Stomach (tissue), 9 donors: ENCODE results near the gene SLC38A1. TPM values are rescaled to one million over a fixed set of nuclear protein-coding genes. Genes with fewer than 3 reads are reported as not detected.
A peak's percentile ranks its signal among the peaks of the same experiment; 100 is the strongest.

ENCODE experiments used
- DNase-seq, 2 donors: peaks; one replicate each; pipeline versions ENCODE4 v3.0.0 to v3.0.0-alpha.2; 2013 to 2019
- H3K27ac ChIP-seq, 5 donors: fragments of 200-600 bp in 4 of 5; sonication (generic) in 4 of 5; one replicate each; pipeline ENCODE4 v1.5.1; 2013 to 2019; ENCODE audit warnings: mild to moderate bottlenecking in 1 of 5, moderate library complexity in 1 of 5
- H3K27me3 ChIP-seq, 3 donors: fragments of 200-600 bp; sonication (generic); one replicate each; pipeline ENCODE4 v1.5.1; 2017 to 2019; ENCODE audit warnings: mixed run types in 1 of 3
- H3K36me3 ChIP-seq, 4 donors: fragments of 200-600 bp; sonication (generic); 1 replicate in 3 of 4; 2 replicates in 1 of 4; pipeline ENCODE4 v1.5.1; 2016 to 2019
- H3K4me1 ChIP-seq, 4 donors: fragments of 200-600 bp; sonication (generic); one replicate each; pipeline ENCODE4 v1.5.1; 2016 to 2019
- H3K4me3 ChIP-seq, 4 donors: fragments of 200-600 bp; sonication (generic) in 3 of 4; one replicate each; pipeline ENCODE4 v1.5.1; 2016 to 2019; ENCODE audit warnings: mild to moderate bottlenecking in 1 of 4
- H3K9me3 ChIP-seq, 4 donors: fragments of 200-600 bp; sonication (generic); one replicate each; pipeline ENCODE4 v1.5.1; 2016 to 2019
- EP300 ChIP-seq: sonication (generic); formaldehyde crosslinking; IDR thresholded peaks from one replicate; pipeline ENCODE4 v1.6.1; 2017; ENCODE audit warnings: antibody characterized with exemption
- POLR2A ChIP-seq, 4 donors: fragments of 450-650 bp; IDR thresholded peaks; one replicate each; pipeline ENCODE4 v1.6.1; 2016; ENCODE audit warnings: antibody characterized with exemption in 4 of 4, control low read depth in 2 of 4, mild to moderate bottlenecking in 1 of 4, moderate library complexity in 1 of 4
- POLR2AphosphoS5 ChIP-seq, 3 donors: sonication (generic); formaldehyde crosslinking; IDR thresholded peaks; one replicate each; pipeline ENCODE4 v1.6.1; 2016; ENCODE audit warnings: antibody characterized with exemption in 3 of 3
- WGBS, 5 donors: extraction: QIAGEN DNeasy Blood & Tissue Kit in 3 of 5; methylation state at CpG; one replicate each; pipeline versions ENCODE4 v1.1.5 to v1.1.7; 2013 to 2018; 5-methylcytosine and 5-hydroxymethylcytosine counted together
- intact Hi-C: fragments of 100-400 bp; cut with DNase I; formaldehyde crosslinking; loops from one replicate; pipeline ENCODE4 v1.15.1; 2023; ENCODE audit warnings: low total_unique reads
- polyA plus RNA-seq, 3 donors: library from polyadenylated mRNA; stranded (reverse); fragments of 200-250 nt; gene quantifications; one replicate each; pipeline ENCODE4 v1.2.3, GENCODE V29; 2013
- total RNA-seq, 5 donors: library from RNA; depleted of rRNA; stranded (reverse); fragments of >200 nt; gene quantifications; one replicate each; pipeline versions ENCODE4 v1.1.0 to v1.2.3, GENCODE V29; 2014 to 2016
- TF ChIP-seq, protein P1 (sequence below), 7 experiments: fragments of 450-650 bp in 4 of 7; fragments of 200-600 bp in 3 of 7; sonication (generic) in 3 of 7; IDR thresholded peaks; one replicate each; pipeline ENCODE4 v1.5.1; 2016 to 2019; ENCODE audit warnings: antibody characterized with exemption in 7 of 7, control low read depth in 2 of 7, mild to moderate bottlenecking in 1 of 7
- donor health status: healthy with polysubstance abuse.
- donor health status: Bipolar disorder and iron deficiency.
- donor health status: healthy.

Gene SLC38A1
- total and polyA plus RNA-seq, 8 donors = 3.2 to 164 (median 51.6) TPM

DNA sequence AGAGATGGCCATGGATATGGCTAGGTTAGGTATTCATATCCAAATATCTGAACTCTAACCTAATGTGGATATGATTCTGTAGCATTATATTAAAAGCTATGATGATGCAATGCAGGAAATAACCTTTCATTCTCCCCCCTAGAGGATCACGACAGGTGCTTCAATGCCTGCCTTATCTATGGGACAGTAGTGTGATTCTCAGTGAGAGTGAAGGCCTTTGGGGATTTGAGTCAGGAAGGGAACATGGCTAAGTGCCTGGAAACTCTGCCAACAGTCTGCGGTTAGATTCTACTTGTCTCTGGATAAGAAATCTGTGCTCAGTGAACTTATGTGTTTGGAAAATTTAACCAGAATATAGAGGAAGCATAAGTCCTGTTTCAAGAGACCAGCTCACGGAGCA, 81.8 kb downstream of the SLC38A1 start:
- Histone ChIP-seq H3K36me3 (no peaks in the 10 kb centered on the region), H3K27me3 (no peaks in the 10 kb centered on the region), H3K4me3 (no peak overlapping the region), H3K27ac (no peak overlapping the region), H3K4me1 (peaks cover 4 to 33% (median 11%) of the 10 kb centered on the region in 4 donors), H3K9me3 (no peaks in the 10 kb centered on the region)
- WGBS, 5 donors = 26 to 35% (median 29%) methylated on average over 3 of the region's 3 CpGs
- DNase-seq = peak in 1 of 2 donors; percentile 45
- TF ChIP-seq POLR2A (IDR thresholded peaks at IDR 0.05) (no peak), POLR2AphosphoS5 (IDR thresholded peaks at IDR 0.05) (no peak), EP300 (no peak)
- TF ChIP-seq, protein P1, sequence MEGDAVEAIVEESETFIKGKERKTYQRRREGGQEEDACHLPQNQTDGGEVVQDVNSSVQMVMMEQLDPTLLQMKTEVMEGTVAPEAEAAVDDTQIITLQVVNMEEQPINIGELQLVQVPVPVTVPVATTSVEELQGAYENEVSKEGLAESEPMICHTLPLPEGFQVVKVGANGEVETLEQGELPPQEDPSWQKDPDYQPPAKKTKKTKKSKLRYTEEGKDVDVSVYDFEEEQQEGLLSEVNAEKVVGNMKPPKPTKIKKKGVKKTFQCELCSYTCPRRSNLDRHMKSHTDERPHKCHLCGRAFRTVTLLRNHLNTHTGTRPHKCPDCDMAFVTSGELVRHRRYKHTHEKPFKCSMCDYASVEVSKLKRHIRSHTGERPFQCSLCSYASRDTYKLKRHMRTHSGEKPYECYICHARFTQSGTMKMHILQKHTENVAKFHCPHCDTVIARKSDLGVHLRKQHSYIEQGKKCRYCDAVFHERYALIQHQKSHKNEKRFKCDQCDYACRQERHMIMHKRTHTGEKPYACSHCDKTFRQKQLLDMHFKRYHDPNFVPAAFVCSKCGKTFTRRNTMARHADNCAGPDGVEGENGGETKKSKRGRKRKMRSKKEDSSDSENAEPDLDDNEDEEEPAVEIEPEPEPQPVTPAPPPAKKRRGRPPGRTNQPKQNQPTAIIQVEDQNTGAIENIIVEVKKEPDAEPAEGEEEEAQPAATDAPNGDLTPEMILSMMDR (IDR thresholded peaks at IDR 0.05) = no peak
- intact Hi-C loops = no loop called here

DNA sequence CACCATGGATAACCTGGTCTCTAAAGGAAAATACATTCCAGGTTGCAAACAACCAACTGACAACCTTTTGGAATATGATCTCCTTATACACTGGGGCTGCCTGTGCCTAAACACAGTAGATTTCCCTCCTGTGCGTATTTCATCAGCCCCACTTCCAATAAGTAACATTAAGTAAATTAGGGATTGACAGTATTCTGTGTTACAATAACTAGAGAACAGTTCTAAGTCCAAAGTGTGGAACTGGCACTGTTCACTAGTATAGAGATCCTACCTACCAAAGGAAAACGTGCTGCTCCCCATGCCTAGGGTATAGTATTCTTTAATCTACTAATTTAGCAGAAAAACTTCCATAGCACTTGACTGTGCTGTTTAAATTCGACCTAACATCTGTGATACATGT, 82.8 kb downstream of the SLC38A1 start:
- H3K9me3 ChIP-seq = no peaks in the 10 kb centered on the region
- no peak overlapping the region for H3K4me3 ChIP-seq
- TF ChIP-seq, protein P1 (IDR thresholded peaks at IDR 0.05) = no peak
- no peak for TF ChIP-seq POLR2AphosphoS5 (IDR thresholded peaks at IDR 0.05)
- no peak for TF ChIP-seq EP300
- TF ChIP-seq POLR2A (IDR thresholded peaks at IDR 0.05) = no peak
- no peak for DNase-seq
- intact Hi-C loops = no loop called here
- H3K27me3 ChIP-seq = no peaks in the 10 kb centered on the region
- H3K27ac ChIP-seq = no peak overlapping the region
- peaks cover 4 to 33% (median 11%) of the 10 kb centered on the region in 4 donors for H3K4me1 ChIP-seq
- 90 to 93% (median 92%) methylated on average over 3 of the region's 3 CpGs for WGBS, 5 donors
- no peaks in the 10 kb centered on the region for H3K36me3 ChIP-seq

DNA sequence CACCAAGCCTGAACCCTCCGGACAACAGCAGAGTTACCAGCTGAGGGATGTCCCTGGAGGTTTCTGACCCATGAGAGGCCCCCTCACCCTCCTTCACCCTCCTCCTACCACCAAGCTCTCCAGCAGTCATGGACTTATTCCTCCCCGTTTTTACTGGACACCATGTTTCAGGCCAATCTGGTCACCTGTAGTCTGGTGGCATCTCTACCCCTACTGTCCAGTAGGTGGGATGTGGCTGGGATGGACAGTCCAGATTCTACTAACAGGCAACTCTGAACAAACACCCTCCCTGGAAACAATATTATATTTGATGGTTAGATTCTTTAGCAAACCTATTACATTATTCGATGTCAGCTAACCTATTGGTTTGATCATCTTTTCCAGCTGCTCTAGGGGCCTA, 83.2 kb downstream of the SLC38A1 start:
- intact Hi-C loops = no loop called here
- no peak overlapping the region for H3K27ac ChIP-seq

DNA sequence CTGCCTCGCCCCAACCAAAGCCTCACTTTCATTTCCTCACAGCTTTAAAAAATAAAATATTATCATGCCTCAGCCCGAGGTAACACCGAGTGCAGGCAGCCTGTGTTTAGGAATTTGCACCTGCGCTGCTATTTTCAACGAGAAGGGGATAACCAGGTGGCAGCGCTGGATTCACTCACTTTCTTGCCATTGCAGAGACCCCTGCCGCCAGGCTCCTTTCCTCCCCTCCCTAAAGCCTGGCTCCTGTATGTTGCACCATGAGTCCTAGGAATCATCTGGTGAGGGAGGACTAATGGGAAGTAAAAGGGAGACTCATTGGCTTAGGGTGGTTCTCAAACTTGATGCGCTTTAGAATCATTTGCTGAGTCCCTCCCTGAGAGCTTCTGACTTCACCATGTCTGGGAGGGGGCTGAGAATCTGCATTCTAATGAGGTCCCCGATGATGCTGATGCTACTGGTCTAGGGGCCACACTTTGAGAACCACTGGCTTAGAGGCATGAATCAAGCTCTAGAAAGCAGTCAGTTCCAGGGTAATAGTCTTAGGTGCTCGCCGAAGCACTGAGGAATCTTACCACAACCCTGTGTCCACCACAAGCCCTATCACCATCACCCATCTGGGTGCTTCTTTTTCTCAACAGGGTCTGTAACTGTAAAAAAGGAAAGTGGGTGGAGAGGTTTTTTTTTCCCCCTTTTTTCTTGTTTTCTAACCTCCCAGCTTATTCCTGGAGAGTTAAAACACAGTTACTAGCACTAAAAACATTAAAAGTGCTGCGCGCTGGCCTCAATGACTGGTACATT, 83.8 kb downstream of the SLC38A1 start:
- peaks cover 4 to 33% (median 11%) of the 10 kb centered on the region in 4 donors for H3K4me1 ChIP-seq
- peak overlapping the region in 1 of 5 donors; percentile 10 for H3K27ac ChIP-seq
- intact Hi-C loops = no loop called here
- H3K36me3 ChIP-seq = no peaks in the 10 kb centered on the region
- H3K27me3 ChIP-seq = no peaks in the 10 kb centered on the region
- 81 to 88% (median 84%) methylated on average over 13 of the region's 13 CpGs for WGBS, 5 donors
- TF ChIP-seq, protein P1 (IDR thresholded peaks at IDR 0.05) = no peak
- no peak for TF ChIP-seq EP300
- DNase-seq = no peak
- no peaks in the 10 kb centered on the region for H3K9me3 ChIP-seq
- no peak overlapping the region for H3K4me3 ChIP-seq

More for the DNA sequence above, 83.2 kb downstream of the SLC38A1 start:
- H3K4me3 ChIP-seq = no peak overlapping the region
- H3K9me3 ChIP-seq = no peaks in the 10 kb centered on the region
- no peaks in the 10 kb centered on the region for H3K36me3 ChIP-seq
- peaks cover 4 to 33% (median 11%) of the 10 kb centered on the region in 4 donors for H3K4me1 ChIP-seq
- TF ChIP-seq EP300 = no peak
- TF ChIP-seq, protein P1 (IDR thresholded peaks at IDR 0.05) = no peak
- TF ChIP-seq POLR2AphosphoS5 (IDR thresholded peaks at IDR 0.05) = no peak
- no peak for TF ChIP-seq POLR2A (IDR thresholded peaks at IDR 0.05)
- DNase-seq = no peak
- H3K27me3 ChIP-seq = no peaks in the 10 kb centered on the region
- WGBS, 5 donors = 92 to 98% (median 96%) methylated on average over 3 of the region's 3 CpGs
